Measurements from ENCODE around the gene CERS5.

CERS5 gene, protein sequence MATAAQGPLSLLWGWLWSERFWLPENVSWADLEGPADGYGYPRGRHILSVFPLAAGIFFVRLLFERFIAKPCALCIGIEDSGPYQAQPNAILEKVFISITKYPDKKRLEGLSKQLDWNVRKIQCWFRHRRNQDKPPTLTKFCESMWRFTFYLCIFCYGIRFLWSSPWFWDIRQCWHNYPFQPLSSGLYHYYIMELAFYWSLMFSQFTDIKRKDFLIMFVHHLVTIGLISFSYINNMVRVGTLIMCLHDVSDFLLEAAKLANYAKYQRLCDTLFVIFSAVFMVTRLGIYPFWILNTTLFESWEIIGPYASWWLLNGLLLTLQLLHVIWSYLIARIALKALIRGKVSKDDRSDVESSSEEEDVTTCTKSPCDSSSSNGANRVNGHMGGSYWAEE

DNA sequence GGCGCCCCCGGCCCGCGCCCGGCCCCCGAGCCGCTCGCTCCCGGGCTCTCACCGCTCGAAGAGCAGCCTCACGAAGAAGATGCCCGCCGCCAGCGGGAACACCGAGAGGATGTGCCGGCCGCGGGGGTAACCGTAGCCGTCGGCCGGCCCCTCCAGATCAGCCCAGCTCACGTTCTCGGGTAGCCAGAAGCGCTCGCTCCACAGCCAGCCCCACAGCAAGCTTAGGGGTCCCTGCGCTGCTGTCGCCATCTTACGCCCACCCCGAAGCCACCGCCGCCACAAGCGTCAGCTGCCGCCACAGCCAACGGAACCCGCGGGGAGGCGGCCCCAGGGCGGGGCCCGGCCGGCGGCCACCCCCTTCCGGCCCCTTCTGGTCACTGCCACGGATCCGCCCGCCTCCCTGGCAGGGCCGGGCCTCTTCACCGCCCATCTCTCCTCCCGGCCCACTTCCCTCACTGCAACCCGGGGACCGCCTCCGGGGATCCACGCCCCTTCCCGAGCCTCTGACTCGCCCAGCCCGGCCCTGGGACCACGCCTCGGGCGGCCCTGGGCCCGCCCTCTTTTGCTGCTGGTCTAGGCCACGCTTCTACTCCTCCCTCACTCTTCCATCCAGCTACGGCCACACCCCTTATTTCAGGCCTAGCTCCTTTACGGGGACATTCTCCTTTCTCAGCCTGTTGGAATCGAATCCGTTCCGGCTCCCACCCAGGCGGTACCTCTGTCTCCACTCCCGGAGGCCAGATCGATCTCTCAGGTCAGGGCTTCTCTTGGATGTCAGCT lies at the start of gene CERS5:
TSS of gene CERS5 (minus strand) at position 321 of the 780 bp plus-strand sequence. CDS start at position 249, 72 bp downstream.
- peak; percentile 93 for DNase-seq

DNA sequence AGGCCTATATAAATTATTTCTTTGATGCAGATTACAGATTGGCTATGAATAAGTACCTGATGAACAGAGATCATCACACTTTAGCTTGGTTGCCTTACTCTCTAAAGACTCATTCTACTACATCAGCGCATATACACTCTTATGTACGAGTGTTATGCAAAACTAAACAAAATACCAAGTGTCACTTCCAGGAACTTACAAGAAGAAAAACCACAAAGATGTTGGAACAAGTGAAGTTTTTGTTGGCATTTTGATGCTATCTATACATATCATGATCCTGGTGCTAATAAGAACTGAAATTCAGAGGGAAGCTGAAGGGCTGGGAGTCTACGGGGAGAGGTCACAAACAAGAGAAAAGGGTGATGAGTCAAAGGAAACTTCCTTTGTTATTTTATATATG lies 47.9 kb upstream of the CERS5 start:
- no peak for DNase-seq

DNA sequence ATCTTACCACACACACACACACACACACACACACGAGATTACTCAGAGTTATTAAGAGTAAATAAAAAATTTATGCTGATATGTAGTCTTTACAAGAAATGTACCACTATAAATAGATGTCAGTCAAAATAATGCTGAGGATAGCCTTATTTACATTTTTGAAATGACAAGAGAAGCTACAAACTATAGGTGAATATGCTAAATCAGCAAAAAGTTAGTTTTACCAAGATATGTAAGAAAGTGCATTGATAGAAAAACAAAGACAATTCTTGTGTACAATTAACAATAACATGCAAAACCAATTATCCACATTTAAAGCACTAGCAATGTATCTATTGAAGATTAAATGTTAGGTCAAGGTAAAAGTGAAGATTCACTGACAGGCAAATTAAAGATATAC lies 46.8 kb upstream of the CERS5 start:
- DNase-seq: no peak

DNA sequence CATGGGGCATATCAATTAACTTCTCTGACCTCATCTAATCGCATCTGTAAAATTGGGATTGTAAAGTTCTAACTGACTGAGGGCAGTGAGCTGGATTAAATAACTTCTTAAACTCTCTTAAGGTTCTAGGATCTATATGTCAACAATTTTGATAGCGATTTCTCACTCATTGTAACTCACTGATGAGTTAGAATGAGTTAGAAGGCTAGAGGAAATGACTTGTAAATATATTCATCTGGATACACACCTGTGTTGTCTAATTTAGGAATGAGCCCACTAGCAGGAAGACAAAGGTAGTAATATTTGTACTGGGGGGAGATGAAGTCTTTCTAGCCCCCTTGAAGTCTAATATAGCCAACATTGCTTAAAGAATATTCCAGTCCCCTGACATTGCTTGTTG lies 46.3 kb upstream of the CERS5 start:
- no peak for DNase-seq

DNA sequence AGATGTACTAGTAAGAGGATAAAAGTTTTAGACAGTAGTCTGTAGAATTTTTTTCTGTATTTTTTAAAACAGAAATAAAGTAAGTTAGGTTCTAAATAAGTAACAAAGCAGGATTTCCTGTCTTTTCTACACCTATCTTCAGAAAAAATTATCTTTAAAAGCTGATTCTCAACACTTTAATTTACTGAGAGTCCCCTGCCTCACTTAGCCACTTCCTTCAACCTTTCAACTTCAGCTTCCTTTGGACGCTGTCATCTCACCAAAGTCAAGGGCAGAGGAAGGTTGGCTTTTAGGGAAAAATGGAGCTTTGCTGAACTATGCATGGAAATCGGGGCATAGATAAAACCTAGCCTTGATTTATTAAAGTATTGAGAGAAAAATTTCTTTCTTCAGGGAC lies 44.9 kb upstream of the CERS5 start:
- no peak for DNase-seq

DNA sequence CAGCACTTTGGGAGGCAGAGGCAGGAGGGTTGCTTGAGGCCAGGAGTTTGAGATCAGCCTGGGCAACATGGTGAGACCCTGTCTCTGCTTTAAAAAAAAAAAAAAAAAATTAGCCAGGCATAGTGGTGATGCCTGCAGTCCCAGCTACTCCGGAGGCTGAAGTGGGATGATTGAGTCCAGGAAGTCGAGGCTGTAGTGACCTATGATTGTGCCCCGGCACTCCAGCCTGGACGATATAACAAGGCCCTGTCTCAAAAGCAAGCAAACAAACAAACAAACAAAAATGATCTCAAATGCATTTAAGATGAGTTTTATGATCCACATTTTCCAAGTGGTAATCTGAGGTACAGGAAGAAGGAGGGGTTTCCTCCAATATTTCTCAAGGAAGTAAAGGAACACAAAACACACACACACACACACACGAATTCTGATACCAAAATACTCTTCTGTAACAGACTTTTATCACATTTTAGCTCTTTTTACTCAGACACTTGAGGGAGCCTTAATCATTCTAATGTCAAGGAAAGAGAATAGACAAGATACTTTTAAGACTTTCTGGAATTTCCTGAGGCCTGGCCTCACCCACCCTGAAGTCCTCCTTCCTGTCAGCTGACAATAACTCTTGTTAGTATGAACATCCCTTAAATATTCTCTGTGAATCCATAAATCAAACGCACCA lies 44.4 kb upstream of the CERS5 start:
- DNase-seq: no peak

DNA sequence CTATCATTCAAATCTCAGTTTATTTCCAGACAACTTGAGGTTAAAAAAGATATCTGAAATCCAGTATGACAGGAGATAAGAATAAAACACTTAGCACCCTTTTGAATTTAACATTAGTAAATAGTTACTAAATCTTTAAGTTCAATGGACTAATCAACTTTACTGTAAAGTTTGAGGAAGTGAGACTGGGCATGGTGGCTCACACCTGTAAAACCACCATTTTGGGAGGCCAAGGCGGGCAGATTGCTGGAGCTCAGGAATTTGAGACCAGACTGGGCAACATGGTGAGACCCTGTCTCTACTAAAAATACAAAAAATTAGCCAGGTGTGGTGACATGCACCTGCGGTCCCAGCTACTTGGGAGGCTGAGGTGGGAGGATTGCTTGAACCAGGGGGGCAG lies 40.3 kb upstream of the CERS5 start:
- no peak for DNase-seq

DNA sequence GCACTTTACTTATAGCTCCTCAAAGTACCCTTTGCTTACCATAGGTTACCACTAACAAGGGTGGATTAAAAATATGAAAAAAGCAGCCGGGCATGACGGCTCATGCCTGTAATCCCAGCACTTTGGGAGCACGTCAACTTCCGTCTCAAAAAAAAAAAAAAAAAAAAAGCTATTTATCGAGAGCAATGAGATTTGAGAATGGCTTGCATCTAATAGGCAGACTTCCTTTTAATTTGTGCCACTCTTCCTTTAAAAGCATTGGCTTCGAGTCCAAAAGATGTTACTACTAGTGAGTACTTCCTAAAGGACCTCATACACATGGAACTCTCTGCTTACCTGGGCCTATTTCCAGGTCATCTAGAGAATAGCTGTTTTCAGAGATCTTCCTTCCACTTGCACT lies 38.5 kb upstream of the CERS5 start:
- no peak for DNase-seq

DNA sequence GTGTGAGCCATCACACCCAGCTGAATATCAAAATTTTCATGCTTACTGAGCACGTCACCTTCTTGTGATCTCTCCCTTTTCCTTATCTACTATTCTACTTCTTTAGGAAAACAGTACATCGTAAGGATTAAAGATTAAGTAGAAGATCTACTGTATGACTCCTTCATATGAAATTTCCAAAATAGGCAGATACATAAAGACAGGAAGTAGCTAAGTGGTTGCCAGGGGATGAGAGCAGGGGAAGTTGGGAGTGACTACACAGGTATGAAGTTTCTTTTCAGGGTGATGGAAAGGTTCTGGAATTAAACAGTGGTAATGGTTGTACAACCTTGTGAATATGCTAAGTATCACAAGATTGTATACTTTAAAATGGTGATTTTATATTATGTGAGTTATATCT lies 36.5 kb upstream of the CERS5 start:
- DNase-seq: no peak

DNA sequence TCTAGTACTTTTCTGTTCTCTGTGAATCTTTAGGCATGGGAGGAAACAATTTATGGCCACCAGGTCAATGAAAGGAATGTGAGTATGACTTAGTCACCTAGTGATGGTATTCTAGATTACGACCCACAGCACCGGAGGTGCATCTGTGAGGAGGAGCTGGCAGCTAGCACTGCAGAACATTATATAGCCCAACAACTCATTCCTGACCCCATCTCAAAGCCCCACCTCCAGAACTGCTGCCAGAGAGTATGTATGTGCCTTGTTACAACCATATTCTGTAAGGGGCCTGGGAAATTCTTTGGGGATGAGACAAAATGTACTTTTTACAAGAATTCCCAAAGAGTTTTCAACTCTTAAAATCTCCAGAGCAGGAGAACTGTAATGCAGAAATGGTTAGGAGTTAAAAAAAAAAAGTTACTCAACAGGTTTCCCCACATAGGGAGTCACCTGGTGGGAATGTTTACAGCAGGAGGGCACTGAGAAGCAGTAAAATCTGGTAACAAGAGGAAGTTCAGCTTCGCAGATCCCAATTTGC lies 34.9 kb upstream of the CERS5 start:
- no peak for DNase-seq

DNA sequence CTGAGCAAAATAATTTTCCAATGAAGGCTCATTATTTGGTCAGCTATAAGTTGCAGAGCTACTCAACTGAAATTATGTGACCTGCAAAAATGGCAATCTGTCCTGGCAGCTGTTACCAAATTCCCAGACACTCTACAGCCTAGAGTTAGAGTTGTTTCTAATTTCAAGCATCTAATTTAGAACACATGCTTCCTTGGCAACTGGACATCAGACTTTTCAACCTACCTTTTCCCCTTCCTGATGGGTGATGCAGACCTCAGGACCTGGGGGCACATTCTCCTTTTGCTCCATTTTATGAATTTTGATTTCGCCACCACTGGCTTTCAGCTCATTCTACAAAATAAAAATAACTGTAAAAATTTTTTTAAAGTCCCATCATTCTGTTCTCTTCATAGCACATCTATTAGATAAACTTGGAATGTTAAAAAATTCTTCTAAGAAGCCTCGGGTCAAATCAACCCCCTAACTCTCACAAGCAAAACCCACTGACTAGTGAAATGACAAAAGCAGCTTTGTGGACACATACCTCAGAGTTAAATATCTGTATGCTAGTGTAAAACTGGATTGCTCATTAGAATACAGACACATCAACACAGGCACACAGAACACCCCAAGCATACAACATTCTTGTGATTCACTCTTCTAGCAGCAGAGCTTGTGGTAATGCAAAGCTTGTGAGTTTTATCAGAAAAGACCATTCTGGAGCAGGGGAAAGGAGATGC lies 33.5 kb upstream of the CERS5 start:
- DNase-seq: no peak

DNA sequence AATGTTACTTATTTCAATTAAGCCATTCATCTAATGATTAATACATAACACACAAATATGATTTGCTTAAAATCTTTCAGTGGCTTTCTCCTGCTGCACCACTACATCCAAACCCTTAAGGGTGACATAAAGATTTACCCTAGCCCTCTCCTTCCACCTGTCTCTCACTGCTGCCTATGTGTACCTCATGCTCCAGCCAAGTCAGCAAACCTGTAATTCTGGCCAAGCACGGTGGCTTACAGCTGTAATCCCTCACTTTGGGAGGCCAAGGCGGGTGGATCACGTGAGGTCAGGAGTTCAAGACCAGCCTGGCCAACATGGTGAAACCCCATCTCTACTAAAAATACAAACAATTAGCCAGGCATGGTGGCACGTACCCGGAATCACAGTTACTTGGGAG lies 31.7 kb upstream of the CERS5 start:
- DNase-seq: no peak

DNA sequence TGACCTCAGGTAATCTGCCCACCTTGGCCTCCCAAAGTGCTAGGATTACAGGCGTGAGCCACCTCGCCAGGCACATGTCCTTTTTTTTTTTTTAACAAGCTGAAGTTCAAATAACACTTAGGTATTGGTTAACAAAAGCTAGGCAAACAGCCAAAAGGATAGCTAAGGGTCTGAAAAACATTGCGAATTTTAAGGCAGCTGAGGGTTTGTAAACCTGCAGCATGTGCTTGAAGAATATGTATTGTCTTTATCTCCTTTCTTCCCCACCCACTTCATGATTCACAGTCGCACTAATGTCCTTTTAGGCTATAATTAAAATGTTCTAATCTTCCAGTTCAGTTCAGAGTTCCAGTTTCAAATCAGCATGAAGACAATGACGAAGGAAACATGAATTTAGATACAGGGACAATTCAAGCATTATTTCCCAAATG lies 30.1 kb upstream of the CERS5 start:
- DNase-seq: no peak

DNA sequence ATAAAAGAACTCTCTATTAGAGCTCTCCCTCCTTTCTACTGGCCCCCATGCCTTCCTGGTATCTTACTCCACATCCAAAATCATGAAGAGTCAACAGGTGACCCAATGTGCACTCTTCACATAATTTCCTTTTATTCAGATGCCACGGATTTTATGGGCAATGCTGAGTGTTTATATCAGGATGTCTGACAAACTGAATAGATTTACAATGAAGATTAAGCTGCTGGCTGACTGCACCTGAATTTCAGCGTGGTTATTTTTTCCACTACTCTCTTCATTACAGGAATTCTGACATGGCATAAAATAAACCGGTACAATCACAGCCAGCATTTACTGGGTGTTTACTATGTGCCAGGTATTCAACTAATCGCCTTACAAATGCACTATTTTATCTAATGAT lies 29.4 kb upstream of the CERS5 start:
- no peak for DNase-seq

DNA sequence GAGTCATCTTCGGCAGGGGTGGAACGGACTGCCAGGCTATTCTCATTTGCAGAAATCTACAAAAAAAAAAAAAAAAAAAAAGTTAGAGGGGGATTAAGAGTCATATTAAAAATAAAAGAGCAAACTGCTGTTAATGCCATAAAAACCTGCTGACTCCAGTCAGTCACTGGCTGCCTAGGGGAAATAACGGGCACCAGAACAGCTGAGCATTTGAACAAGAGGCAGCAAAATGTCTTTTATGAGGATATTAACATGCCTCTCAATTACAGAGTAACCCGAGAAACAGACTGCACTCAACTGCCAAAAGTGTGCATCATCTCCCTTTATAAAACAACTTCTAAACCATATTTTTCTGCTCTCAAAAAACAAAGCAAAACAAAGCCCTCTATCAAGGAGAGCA lies 28.7 kb upstream of the CERS5 start:
- no peak for DNase-seq

DNA sequence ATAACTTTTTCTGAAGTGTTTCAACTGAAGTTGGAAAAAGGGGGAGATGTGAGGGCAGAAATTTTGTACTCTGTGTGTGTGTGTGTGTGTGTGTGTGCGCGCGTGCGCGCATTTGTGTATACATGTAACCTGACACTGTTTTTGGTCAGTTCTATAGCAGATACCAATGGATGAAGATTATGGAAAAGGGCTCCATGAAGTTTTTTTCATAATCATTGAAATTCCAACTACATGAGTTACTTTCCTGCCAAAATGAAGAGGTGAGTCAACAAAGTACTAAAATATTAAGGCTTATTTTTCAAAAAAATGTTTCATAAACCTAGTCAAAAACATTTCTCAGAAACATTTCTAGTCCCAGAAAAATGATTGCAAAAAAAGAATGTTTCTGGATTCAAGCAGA lies 25.7 kb upstream of the CERS5 start:
- DNase-seq: no peak

DNA sequence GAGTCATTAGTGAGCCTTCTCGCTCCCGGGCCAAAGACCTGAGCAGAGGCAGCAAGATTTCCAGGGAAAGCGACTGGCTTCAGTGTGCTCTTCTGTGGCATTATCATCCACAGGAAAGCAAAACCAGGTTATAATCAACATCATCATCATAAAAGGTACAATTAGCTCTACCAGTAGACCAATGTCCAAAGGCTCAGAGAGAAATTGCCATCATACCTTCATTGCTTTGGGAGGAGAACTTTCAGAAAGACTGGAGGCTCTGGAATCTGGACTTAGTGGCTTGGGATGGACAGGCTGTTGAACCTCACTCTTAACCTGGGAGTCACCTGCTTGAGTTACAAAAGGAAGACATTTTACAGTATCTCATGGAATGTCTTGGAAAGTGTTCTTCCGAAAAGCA lies 25.1 kb upstream of the CERS5 start:
- DNase-seq: no peak

DNA sequence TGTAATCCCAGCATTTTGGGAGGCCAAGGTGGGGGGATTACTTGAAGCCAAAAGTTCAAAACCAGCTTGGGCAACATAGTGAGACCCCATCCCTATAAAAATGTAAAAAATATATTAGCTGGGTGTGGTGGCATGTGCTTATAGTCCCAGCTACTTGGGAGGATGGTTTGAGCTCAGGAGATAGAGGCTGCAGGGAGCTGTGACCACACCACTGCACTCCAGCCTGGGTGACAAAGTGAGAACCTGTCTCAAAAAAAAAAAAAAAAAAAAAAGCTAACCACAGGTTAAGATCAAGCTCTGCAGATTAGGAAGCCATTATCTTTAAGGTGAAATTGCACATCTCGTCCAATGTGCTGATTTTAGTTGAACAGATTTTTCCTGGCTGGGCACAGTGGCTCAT lies 23.7 kb upstream of the CERS5 start:
- DNase-seq: no peak

DNA sequence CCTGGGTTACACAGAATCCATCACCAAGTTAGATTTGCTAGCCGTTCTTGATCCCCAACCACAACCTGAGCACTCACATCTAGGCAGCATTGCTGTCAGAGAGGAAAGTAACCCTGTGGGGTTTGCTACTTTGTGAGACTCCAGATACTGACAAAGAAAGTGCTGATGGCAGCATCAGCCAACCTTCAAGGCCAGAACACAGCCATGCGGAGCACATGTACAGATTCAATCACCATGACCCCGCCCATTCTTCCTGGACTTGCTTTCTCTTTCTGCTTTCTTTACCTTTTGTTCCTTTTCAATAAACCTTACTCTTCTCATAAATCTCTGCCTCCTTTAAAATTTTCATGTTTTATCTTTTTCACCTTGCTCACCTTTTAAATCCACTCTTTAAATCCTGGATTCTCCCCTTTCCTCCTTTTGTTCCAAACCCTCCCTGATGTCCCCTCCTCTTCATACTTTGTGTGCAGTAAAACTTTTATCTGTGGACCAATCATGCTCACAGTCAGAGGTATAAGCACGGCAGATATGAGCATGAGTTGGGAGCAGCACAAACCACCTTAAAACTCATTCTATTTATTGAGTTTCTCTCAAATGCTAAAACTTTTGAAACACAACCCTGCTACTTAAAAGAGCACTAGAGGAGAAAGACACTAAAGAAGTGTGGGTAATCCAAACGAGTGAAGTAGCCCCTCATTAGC lies 21.9 kb upstream of the CERS5 start:
- peak; percentile 12 for DNase-seq

DNA sequence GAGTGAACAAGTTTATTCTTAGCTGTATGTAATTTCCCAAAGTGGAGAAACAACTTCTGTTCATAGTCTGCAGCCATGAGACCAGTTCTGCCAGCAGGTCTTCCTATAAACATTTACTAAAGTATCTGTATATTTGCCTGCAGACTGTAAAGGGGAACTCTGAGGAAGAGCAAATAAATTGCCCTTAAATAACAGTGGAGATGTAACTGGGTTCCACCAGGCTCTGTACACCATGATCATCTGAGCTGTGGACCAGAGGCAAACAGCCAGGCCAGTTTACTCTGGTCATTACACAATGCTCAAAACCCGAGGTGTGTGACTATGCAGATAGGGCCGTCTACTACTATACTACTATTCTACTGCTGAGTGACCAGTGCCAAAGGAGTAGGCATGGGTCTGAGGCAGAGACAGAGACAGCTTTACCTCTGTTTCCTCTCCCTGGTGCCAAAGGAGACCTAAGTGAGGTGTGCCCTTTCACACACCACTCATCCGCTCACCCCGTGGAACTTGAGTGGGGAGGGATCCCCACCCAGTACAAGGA lies 21.1 kb upstream of the CERS5 start:
- DNase-seq: no peak

DNA sequence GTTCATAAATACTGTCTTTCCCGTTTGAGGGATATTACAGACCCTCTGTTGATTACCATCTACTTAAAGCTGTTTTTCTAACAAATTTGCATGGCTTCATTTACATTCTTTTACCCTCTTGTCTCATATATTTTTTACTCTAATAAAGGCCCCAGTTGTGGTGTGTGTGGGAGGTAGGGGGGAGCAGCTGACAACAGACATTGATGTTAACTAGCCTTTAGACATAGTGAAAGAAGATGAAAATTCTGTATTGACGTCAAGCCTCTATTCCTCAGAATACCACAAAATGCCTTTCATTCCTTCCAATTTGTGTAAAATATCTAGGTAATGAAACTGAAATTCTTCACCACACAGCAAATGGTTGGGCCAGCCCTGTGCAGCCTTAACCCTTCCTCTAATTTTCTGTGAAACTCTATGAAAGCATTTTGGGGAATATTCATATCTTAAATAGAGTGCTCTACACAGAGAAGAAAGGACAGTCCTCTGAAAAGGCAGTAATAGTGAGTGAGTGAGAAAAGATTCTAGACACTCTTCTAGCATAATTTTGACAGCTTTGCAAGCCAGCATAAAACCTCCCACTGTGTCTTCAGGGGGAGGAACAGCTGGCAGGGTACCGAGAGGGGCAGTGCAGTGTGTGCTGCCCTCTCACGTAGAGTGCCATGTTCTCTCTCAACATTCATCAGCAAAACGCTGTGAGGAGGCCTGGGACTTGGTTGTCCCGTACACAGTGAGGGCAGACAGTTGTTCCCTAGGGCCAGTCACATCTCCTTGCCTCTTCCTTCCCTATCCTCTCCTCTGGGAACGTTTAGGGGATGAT lies 20.1 kb upstream of the CERS5 start:
- DNase-seq: no peak
